HPDE6-E6E7 (cell line): Measurements from ENCODE around the gene PDE11A.
"Not testable (repeated sequence)": the region's sequence is repeated elsewhere in the genome, so short reads cannot be mapped to it uniquely, and the experiment has no call there.

Experiments used
- DNase-seq: peaks from one replicate; pipeline ENCODE4 v3.0.0; 2011; ENCODE audit warnings: missing footprints; ENCODE audit errors: extremely low spot score

Gene PDE11A

DNA sequence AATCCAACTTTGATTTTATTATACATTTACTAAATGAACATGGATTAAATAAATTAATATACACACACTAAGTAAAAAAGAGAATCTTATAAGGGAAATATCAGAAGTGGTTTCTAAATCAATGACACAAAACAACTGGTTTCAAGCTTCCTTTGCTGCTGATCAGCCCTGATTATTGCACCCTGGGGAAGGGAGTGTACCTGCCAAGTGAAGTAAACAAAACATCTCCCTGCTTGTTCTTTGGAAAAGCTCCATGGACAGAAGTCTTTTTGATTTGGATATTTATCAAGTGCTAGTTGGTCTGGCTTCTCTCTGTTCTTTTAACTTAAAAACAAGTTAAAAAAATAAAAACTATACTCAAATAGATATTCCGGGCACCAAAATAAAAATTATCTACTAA is 190.1 kb downstream of the PDE11A start:
- DNase-seq, result no peak

DNA sequence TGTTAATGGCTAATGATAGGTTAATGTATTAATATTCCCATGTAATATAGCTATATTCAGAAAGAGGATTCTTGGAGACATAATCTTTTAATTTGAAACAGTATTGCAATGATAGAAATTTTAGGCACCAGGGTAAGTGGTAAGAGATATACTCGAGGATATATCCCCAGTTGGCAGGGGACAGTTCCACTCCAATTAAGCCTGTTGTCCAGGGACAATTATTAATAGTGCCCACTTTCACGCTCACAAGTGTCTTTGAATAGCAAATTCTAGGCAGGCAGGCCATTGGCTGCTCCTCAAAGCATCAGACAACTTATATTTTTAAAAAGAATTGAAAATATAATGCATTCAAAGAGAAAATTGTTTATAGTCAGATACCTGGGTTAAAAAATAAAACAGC is 190.7 kb downstream of the PDE11A start:
- no peak for DNase-seq

DNA sequence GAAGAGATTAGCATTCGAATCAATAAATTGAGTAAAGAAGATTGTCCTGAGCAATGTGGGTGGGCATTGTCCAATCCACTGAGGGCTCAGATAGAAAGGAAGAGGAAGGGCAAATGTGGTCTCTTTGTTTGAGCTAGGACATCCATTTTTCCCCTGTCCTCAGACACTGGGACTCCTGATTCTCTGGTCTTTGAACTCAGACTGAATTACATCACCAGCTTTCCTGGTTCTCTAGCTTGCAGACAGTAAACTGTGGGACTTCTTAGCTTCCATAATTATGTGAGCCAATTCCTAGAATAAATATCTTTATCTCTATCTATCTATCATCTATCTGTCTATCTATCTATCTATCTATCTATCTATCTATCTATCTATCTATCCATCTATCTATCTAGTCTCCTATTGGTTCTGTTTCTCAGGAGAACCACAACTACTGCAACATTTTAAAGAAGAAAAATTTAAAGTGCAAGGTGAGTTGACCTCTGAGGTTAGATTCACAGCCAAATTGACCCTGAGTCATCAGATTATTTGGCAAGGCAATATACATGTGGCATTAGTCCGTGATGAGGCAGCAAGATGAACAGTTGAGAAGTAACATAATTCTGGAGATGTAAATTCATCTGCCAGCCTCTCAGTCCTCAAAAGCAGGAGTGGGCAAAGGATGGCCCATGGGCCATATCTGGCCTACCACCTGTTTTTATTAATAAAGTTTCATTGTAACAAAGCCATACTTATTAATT is 191.4 kb downstream of the PDE11A start:
- DNase-seq, result no peak

DNA sequence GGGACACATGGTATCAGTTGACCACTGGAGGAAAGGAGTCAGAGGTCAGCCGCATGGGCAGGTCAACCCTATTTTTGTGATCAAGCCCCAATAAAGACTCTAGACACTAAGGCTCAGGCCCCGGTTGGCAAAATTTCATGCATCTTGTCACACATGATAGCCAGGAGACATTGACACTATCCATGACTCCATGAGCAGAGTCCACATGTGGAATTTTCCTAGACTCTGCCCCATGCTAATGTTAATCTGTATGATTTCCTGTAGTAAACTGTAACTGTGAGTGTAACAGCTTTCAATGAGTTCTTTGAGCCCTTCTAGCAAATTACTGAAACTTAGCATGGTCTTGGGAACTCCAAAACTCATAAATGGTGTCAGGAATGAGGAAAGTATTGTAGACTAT is 192.3 kb downstream of the PDE11A start:
- no peak for DNase-seq

DNA sequence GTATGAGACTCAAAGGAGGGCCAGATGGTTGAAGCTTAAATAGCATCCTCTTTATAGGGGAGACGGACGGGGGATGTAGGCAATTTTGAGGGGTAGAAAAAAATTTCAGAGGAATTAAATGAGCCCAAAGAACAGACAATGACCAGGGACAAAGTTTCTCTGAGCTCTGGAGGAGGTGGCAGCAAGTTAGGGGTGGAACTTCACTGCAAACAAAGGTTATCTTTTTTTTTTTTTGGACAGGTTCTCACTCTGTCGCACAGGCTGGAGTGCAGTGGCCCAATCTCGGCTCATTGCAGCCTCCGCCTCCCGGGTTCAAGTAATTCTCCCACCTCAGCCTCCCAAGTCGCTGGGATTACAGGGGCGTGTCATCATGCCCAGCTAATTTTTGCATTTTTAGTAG is 195.6 kb downstream of the PDE11A start:
- DNase-seq, result no peak

DNA sequence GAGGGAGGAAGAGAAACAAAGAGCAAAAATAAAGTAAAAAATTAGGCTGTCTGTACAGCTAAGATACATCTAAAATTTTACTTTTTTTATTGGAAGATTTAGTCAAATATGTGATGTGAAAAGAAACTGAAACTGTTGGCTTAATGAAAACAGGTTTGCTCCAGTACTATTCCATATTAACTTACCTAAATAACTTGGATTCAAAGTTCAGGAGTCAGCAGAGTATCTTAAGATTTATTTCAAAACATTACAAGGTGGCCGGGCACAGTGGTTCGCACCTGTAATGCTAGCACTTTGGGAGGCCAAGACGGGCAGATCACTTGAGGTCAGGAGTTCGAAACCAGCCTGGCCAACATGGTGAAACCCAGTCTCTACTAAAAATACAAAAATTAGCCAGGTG is 197.9 kb downstream of the PDE11A start:
- DNase-seq, result no peak

DNA sequence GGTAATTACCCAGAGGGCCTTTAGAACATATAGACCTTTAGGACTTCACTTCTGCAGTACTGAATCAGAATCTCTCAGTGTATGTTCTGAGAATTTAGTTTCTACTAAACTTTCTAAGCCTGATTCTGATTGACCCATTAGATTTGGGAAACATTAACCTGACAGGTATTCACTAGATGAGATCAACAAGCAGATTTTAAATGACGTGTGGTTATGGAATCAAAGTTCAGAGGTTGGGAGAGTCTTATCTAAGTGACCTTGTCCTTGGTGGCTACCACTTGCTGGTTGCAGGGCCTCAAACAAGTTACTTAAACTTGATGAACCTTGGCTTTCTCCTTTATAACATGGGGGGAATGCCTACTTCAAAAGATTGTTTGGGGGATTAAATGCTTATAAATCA is 198.7 kb downstream of the PDE11A start:
- no peak for DNase-seq

DNA sequence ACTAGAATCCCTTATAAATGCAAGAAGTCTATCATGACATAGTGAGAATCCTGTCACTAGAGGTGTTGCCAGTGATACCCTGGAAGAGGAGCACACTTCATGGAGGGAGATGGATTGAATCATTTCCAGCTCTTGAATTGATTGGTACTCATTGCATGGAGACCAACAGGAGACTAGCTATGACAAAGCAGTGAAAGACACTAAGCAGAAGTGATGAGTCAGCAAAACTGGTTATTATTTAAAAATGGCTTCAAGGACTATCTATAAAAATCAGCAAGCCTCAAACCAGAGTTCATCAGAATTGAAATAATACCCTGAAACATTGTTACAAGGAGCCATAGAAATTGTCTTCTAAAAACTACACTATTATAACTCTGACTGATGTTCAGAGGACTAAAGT is 200.3 kb downstream of the PDE11A start:
- no peak for DNase-seq

DNA sequence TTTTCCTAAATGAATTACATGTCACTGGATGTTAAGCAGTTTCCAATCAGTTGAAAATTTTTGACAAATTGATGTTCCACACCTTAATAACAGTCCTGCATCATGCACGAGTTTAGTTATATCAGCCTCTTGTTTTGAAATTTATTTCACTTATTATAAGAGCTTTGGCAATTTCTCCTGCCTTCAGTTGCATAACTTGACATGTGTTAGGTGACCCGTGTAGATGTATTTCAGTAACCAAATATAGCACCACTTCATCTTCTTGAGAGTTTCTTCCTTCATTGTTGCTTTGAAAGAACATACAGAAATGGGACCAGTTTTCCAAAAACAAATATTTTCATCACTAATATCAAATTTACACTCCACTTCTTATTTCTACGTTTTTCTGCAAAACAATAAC is 202.7 kb downstream of the PDE11A start:
- no peak for DNase-seq

DNA sequence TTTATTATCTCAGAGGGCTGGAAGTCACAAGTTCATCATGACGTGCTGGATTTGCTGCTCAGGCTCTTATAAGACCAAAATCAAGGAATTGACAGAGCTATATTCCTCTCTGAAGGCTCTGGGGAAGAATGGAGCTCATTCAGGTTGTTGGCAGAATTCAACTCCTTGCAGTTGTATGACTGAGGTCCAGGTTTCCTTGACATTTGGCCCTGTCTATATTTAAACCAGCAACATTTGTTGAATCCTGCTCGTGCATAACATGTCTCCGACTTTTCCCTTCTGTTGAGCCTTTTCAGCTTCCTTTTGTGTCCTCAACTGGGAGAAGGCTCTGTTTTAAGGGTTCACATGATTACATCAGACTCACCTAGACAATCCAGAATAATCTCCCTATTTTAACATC is 203.4 kb downstream of the PDE11A start:
- no peak for DNase-seq

DNA sequence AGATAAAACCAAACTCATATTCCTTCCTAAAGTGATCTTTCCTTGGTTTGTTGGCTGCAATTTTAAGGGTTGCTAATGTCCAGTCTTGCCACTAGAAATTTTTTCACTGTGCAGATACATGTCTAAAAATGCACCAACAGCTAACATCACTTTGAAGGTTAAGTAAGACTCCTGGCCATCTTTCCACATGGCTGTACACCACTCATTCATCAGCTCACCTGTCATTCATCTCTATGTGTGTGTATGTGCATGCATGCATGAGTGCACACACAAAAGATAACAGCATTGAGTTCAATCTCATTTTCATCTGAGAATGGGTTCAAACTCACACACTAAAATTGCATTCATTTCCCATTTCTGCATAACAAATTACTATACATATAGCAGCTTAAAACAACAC is 203.8 kb downstream of the PDE11A start:
- no peak for DNase-seq

DNA sequence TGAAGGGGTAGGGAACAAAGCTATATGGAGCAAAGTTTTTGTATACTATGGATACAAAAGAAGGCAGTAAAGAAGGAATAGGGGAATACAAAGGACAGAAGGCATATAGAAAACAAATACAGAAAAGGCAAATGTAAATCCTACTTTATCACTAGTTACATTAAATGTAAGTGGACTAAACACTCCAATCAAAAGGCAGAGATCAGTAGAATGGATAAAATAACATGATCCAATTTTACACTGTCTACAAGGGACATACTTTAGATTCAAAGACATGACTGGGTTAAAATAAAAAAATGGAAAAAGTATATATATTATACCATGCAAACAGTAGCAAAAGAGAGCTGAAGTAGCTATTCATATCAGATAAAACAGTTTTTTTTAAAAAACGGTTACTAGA is 215.0 kb downstream of the PDE11A start:
- DNase-seq, result no peak

DNA sequence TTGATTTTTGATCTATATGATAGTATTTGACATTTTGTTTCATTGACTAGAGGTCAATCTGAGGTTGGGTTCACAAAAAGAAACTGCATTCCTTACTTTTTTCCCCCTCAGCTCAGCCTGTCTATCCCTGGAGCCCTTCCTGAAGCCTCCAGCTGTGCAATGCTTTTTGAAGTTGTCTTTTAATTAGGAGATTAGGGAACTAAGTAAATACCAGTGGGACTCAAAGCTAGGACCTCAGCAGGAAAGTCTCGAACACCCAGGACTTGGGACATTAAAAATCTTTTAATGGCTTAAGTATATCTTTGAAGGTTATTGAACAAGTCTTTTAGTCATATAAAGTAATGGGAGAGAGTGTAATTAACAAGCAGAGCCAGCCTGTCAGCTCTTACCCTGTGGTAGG is 220.2 kb downstream of the PDE11A start:
- DNase-seq, result no peak

DNA sequence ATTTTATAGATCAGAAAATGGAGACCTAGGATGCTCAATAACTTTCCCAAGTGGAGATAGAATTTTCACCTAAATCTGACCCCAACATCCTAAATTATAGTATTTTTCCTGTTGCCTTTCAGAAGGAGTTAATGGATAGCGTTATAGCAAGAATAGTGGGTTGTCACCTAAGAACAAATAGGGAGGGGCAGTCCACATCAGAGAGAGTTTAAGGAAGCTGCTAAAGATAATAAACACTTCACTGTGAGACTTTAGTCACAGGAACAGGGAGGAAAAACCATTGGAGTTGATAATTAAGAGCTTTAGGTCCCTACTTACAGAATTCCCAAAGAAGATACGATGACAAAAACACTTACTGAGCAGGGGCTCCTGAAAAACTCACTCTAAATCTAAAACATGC is 229.4 kb downstream of the PDE11A start:
- no peak for DNase-seq

DNA sequence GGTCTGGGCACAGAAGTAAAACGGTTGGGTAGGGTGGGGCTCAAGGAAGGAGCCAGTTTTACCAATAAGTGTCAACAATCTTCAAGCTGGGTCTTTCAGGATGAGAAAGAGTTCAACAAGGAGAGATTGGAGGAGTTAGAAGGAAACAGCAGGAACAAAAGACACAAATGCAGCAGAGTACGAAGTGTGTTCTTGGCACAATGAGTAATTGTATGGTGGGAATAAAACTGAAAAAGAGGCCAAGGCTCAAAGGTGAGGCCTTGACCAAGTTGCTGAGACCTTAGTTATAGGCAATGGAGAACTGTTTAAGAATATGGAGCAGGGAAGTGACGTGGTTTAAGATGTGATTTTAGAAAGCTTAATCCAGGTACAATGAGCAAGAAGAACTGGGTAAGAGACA is 230.3 kb downstream of the PDE11A start:
- no peak for DNase-seq

DNA sequence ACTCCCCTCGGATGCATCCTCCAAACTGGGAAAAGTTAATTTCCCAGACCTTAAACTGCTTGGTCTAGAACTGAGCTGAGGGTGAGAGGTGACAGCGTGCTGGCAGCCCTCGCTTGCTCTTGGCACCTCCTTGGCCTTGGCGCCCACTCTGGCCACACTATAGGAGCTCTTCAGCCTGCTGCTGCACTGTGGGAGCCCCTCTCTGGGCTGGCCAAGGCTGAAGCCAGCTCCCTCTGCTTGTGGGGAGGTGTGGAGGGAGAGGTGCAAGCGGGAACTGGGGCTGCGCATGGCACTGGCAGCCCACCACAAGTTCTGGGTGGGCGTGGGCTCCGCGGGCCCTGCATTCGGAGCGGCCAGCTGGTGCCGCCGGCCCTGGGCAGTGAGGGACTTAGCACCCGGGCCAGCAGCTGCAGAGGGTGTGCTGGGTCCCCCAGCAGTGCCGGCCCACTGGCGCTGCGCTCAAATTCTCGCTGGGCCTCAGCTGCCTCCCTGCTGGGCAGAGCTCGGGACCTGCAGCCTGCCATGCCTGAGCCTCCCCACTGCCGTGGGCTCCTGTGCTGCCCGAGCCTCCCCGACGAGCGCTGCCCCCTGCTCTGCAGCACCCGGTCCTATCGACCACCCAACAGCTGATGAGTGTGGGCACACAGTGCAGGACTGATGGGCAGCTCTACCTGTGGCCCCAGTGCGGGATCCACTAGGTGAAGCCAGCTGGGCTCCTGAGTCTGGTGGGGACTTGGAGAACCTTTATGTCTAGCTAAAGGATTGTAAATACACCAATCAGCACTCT is 237.0 kb downstream of the PDE11A start:
- DNase-seq, result not testable (repeated sequence)

DNA sequence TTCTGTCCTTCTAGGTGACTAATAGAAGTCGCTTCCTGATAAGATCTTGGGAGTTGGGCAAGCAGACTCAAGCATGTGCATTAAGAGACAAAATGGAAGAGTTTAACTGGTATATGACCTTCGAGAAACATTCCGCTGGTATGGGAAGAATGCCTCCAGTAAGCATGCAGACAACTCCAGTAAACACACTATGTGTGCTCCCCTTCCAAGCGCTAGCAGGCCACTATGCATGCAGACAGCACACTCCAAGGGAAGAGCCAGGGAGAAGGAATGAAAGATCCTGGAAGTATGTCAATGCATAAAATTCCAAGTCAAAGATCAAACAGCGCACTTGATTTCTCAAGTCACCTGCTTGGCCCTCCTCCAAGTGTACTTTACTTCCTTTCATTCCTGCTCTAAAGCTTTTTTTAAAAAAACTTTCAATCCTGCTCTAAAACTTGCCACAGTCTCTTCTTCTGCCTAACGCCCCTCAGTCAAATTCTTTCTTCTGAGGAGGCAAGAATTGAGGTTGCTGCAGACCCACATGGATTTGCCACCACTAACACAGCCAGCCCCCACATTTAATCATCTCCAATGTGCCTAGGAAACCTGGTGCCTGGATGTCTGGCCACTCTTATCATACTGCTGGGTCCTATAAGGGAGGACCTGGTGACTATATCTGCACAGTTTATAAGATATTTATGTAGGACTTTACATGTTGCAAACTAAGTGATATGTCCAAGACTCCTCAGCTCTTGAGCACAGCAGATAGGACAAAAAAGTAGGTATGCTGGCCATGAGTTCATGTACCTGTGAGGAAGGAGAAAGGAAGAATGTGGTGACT is 239.8 kb downstream of the PDE11A start:
- DNase-seq, result no peak

DNA sequence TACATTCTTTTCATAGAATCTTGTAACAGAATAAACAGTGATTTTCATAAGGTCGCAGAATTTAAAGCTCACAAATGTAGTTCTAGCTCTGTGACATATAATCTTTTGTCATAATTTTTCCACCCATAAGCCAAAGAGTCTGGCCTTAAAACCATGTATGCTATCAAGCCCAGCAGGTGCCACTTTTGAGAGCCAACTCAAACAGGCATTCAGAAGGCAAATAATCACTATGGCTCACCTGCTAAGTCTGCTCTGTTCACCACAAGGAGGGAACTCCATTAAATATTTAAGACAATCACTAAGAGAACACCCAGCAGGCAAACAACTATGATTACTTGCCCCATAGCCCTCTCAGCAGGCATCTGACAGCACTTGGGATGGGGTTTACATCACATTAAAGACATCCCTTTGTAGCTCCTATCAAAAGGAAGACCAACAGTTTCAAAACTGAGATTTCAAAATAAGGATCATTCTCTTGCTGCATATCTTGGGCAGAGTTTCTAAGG is 241.6 kb downstream of the PDE11A start:
- DNase-seq, result no peak

DNA sequence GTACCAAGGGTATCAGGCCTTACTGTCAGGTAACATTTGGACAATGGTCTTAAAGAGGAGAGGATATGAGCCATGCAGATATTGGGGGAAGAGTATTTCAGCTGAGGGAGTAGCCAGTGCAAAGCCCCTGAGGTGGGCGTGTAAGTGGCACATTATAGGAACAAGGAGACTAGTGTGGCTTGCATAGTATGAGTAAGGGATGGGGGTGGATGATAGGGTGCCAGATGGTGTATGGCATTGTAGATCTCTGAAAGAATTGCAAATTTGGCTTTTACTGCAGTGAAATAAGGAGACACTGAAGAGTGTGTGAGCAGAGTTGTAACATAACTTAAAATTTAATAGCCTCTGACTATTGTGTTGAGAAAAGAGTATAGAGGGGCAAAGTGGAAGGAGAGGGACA is 244.0 kb downstream of the PDE11A start:
- DNase-seq, result no peak

DNA sequence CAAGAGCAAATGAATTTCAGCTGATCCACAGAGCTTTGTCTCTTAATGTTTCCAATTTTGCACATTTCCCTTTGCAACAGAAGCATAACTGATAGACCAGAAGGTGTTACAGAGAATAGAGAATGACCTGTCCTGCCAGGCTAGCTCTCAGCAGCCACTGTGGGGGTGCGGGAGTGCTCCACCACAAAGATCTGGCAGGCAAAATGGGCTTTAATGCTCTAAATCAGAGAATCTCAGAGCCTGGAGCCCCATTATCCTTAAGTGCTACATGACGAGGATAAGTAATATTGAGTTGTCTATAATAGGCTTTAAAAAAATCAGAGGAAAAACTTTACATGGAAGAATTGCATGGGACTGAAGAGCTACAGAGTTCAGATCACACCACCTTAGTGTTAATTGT is 245.7 kb downstream of the PDE11A start:
- DNase-seq, result no peak

DNA sequence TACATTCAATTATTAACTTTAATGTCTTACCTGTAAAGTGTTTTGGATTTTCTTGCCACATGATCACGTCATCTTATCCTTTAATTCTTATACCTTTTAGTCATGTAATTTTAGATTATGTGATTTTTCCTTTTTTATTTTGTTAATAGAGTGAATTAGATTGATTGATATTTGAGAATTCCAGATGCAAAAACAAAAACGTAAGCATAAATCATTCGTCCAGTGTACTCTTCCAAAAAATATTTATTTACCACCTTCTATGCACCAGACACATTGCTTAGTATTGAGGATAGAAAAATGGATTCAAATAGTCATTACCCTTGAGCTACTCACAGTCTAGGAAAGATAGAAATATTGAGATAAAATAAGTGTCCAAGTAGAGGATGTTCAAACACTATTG is 249.6 kb downstream of the PDE11A start:
- DNase-seq, result no peak

DNA sequence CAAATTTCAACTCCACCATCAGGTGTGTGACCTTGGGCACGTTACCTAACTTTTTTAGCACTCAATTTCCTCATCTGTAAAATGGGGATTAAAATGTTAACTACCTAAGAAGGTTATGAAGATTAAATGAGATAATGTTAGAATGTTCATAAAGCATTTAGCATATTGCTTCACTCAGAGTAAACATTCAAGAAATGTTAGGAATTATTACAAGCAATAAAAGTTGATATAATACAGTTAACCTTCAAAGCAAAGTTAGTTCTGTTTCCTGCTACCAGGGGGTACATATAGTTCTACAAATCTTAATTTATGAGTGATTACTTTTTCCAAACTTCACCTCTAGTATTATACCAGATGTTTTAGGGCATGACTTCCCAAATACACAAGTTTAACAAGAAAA is 254.2 kb downstream of the PDE11A start:
- no peak for DNase-seq
